ENCODE measurements around the gene SOX12.

DNA sequence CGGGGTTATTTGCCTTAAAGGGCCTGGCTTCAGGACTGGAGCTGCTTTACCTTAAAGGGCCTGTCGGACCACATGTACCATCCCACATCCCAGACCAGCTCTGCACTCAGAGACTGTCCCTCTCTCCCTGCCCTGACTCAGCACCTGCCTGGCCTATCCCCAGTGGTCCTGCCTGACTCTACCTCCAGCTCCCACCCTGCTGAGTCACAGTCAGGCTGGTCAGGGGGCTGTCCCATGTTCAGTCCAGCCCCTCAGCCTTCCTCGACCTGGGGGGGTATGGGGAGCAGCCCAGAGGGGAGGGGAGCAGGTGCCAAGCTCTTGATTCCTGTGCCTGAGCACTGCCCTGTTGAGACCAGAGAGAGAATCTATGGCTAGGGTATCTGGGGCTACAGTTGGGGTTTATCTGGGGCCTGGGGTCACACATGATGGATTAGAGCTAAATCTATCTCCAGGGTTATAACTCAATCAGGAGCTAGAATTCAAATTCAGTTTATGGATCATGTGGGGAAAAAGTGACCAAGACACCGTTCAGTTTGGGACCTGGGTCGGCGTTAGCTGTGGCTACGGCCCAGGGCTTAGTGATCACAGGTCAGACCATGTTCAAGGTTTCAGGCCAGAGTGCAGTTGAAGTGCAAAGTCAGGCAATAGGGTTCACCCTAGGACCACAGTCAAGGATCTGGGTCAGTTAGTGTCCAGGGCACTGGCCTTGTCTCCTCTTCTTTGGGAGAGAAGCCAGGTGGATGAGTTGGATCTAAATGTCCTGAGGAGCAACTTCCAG lies 45.8 kb downstream of the SOX12 start:
- TF ChIP-seq JUND (IDR thresholded peaks at IDR 0.05) (peak in 1 of 2 donors; percentile 59), RXRA (IDR thresholded peaks at IDR 0.05) (peak; percentile 95 to 98), TAF1 (conservative IDR thresholded peaks at IDR 0.05) (no peak), YY1 (IDR thresholded peaks at IDR 0.05) (no peak), GABPA (IDR thresholded peaks at IDR 0.05 in 1 of 2, conservative IDR thresholded peaks at IDR 0.05 in 1 of 2) (no peak), REST (IDR thresholded peaks at IDR 0.05) (no peak), RAD21 (IDR thresholded peaks at IDR 0.05) (no peak)
- TF ChIP-seq, protein P1, sequence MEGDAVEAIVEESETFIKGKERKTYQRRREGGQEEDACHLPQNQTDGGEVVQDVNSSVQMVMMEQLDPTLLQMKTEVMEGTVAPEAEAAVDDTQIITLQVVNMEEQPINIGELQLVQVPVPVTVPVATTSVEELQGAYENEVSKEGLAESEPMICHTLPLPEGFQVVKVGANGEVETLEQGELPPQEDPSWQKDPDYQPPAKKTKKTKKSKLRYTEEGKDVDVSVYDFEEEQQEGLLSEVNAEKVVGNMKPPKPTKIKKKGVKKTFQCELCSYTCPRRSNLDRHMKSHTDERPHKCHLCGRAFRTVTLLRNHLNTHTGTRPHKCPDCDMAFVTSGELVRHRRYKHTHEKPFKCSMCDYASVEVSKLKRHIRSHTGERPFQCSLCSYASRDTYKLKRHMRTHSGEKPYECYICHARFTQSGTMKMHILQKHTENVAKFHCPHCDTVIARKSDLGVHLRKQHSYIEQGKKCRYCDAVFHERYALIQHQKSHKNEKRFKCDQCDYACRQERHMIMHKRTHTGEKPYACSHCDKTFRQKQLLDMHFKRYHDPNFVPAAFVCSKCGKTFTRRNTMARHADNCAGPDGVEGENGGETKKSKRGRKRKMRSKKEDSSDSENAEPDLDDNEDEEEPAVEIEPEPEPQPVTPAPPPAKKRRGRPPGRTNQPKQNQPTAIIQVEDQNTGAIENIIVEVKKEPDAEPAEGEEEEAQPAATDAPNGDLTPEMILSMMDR (IDR thresholded peaks at IDR 0.05; ENCODE audit: low read depth, low read length, missing input control) = no peak
- TF ChIP-seq, protein P2, sequence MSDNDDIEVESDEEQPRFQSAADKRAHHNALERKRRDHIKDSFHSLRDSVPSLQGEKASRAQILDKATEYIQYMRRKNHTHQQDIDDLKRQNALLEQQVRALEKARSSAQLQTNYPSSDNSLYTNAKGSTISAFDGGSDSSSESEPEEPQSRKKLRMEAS (IDR thresholded peaks at IDR 0.05) = no peak

Data from liver (tissue), 3 donors.